GM06990 (cell line): ENCODE results near the gene PTPN13.

Source experiments
- DNase-seq: peaks from one replicate; pipeline ENCODE4 v3.0.0-alpha.2; 2011; ENCODE audit not compliant: insufficient read length; ENCODE audit errors: extremely low read depth
- H3K27me3 ChIP-seq: replicated peaks from 2 replicates; pipeline ENCODE4 v1.6.0; 2011; ENCODE audit warnings: low read length; ENCODE audit not compliant: control insufficient read depth, insufficient read depth
- H3K36me3 ChIP-seq: 2 replicates; pipeline ENCODE4 v1.5.1; 2011; ENCODE audit warnings: low read length; ENCODE audit not compliant: control insufficient read depth, insufficient read depth
- H3K4me3 ChIP-seq: replicated peaks from 2 replicates; pipeline ENCODE4 v1.5.1; 2011; ENCODE audit warnings: low read depth, mild to moderate bottlenecking, control low read depth, low read length
- CTCF ChIP-seq: IDR thresholded peaks from 2 replicates; pipeline ENCODE4 v1.5.1; 2011; ENCODE audit warnings: low read length, control low read depth, mild to moderate bottlenecking, inconsistent platforms; ENCODE audit not compliant: insufficient read depth, poor library complexity, severe bottlenecking

The PTPN13 gene

GRCh38 chr4:86619656-86620055, 25.5 kb downstream of the PTPN13 start:
- no peak overlapping the region for H3K4me3 ChIP-seq
- no peak for DNase-seq
- no peaks in the 10 kb centered on the region for H3K36me3 ChIP-seq
- H3K27me3 ChIP-seq = no peaks in the 10 kb centered on the region
- TF ChIP-seq CTCF = no peak

- Histone ChIP-seq H3K4me3 (no peak overlapping the region), H3K27me3 (no peaks in the 10 kb centered on the region), H3K36me3 (no peaks in the 10 kb centered on the region)
- TF ChIP-seq CTCF = no peak
- no peak for DNase-seq
Observed at GRCh38 chr4:86621435-86621834, 27.3 kb downstream of the PTPN13 start.

- no peak for TF ChIP-seq CTCF
- H3K4me3 ChIP-seq = no peak overlapping the region
- no peak for DNase-seq
- H3K36me3 ChIP-seq = no peaks in the 10 kb centered on the region
- H3K27me3 ChIP-seq = no peaks in the 10 kb centered on the region
Observed at GRCh38 chr4:86626066-86626465, 32.0 kb downstream of the PTPN13 start.

GRCh38 chr4:86627462-86628135, 33.5 kb downstream of the PTPN13 start:
- Histone ChIP-seq H3K4me3 (no peak overlapping the region), H3K27me3 (no peaks in the 10 kb centered on the region), H3K36me3 (no peaks in the 10 kb centered on the region)
- TF ChIP-seq CTCF = no peak
- no peak for DNase-seq

- no peaks in the 10 kb centered on the region for H3K36me3 ChIP-seq
- DNase-seq = no peak
- H3K4me3 ChIP-seq = no peak overlapping the region
- H3K27me3 ChIP-seq = no peaks in the 10 kb centered on the region
- TF ChIP-seq CTCF = no peak
Observed at GRCh38 chr4:86630629-86631028, 36.5 kb downstream of the PTPN13 start.

- no peaks in the 10 kb centered on the region for H3K36me3 ChIP-seq
- no peak overlapping the region for H3K4me3 ChIP-seq
- no peaks in the 10 kb centered on the region for H3K27me3 ChIP-seq
- TF ChIP-seq CTCF = no peak
- DNase-seq = no peak
Observed at GRCh38 chr4:86631166-86631565, 37.1 kb downstream of the PTPN13 start.
